ENCODE measurements around the gene RASSF8. TPM values are rescaled to one million over a fixed set of nuclear protein-coding genes. Genes with fewer than 3 reads are reported as not detected.

Gene RASSF8
- total and polyA plus RNA-seq, 2 of the 8 experiments (the other 6 are each of a cell fraction or from before 2014, with no cell fraction given): 6.4 to 46.7 TPM

DNA sequence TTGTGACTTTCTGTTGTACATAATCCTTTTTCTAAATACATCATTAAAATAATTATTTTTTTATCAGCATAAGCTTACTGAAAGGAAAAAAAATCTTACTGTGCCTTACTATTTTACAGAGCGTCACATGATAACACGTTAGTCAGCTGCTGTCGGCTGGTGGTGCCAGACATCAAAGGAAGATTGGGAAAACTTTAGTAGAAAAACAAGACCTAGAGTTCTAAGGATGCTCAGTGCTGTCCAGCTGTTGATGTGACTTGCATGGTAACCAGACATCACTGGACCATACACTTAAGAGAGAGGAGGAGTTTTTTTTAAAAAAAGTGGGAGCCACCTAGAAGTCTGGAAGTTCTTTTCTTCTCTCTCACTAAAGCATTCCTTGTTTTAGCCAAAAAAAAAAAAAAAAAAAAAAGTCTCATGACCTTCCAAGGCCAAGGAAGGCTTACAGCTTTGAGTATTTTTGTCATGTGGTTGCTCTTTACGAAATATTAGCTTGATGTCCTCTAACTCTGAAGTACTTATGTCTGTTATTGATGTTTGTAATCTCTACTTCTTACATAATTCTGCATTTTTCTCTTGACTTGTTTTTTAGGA, 4.5 kb downstream of the RASSF8 start:
- H4K5ac ChIP-seq (ENCODE audit: insufficient read length, low read depth, low read length): no peak overlapping the region
- H3K9me3 ChIP-seq (ENCODE audit: insufficient read depth in 2 of 2, low read depth in 1 of 2, low read length in 1 of 2): no peaks in the 10 kb centered on the region
- H3K79me2 ChIP-seq (ENCODE audit: control insufficient read depth in 1 of 2, insufficient read depth in 2 of 2, low read length in 2 of 2): peaks cover 3 to 85% of the 10 kb centered on the region in 2 experiments; a peak in 3 of 4 replicates
- H2AK5ac ChIP-seq (ENCODE audit: low read depth, low read length): no peak overlapping the region
- H3K36me3 ChIP-seq (ENCODE audit: control insufficient read depth in 2 of 4, insufficient read depth in 4 of 4, low read length in 3 of 4): no peaks in the 10 kb centered on the region; a peak in 1 of 8 replicates
- no peak overlapping the region for H2AFZ ChIP-seq (ENCODE audit: low read length)
- CTCF ChIA-PET (ENCODE audit: partially characterized antibody): interaction anchor here (0.6 to 2.1 kb wide), 6 partner anchors 8 to 192 kb away, joined by 3 to 6 read pairs (median 4); no protein-coding TSS in a partner anchor
- no peak overlapping the region for H3K23ac ChIP-seq (ENCODE audit: insufficient read length)
- H4K8ac ChIP-seq (ENCODE audit: extremely low read depth, insufficient read depth, low read length): no peak overlapping the region
- H4K20me1 ChIP-seq (replicated peaks in 1 of 2; ENCODE audit: control insufficient read depth in 1 of 2, insufficient read depth in 2 of 2, low read length in 2 of 2): peaks cover 0 to 6% of the 10 kb centered on the region in 2 experiments
- no peak overlapping the region for H3K56ac ChIP-seq (replicated peaks; ENCODE audit: insufficient read length, low read depth, low read length)
- H3K27me3 ChIP-seq (replicated peaks in 1 of 4; ENCODE audit: control insufficient read depth in 3 of 4, extremely low read depth in 1 of 4, insufficient read depth in 3 of 4, low read length in 3 of 4): no peaks in the 10 kb centered on the region
- H2BK12ac ChIP-seq (ENCODE audit: low read depth, low read length): no peak overlapping the region
- no peak overlapping the region for H3K27ac ChIP-seq (ENCODE audit: low read depth, low read length)
- no peak overlapping the region for H2BK15ac ChIP-seq (ENCODE audit: low read length)
- H2BK120ac ChIP-seq (replicated peaks; ENCODE audit: low read depth, low read length): no peak overlapping the region
- H3K9ac ChIP-seq (replicated peaks in 1 of 4; ENCODE audit: extremely low read depth in 1 of 4, low read depth in 3 of 4, low read length in 3 of 4): no peak overlapping the region
- H2BK20ac ChIP-seq (ENCODE audit: low read length): no peak overlapping the region
- H3K23me2 ChIP-seq (ENCODE audit: low read depth, low read length): peaks cover 5% of the 10 kb centered on the region; the same call in 1 of the 2 replicates
- no peak overlapping the region for H3K14ac ChIP-seq (ENCODE audit: insufficient read length)
- no peak overlapping the region for H2BK5ac ChIP-seq (ENCODE audit: low read depth, low read length)
- H3K4me1 ChIP-seq (replicated peaks in 1 of 4; ENCODE audit: control insufficient read depth in 3 of 4, insufficient read depth in 4 of 4, low read length in 3 of 4): no peaks in the 10 kb centered on the region; a peak in 2 of 7 replicates
- no peak overlapping the region for H4K91ac ChIP-seq (replicated peaks; ENCODE audit: insufficient read length, low read length)
- WGBS, 2 experiments (ENCODE audit: extremely low coverage in 1 of 2, insufficient coverage in 1 of 2, insufficient read length in 1 of 2, insufficient replicate concordance in 2 of 2, low coverage in 1 of 2, low lambda C conversion rate in 2 of 2, missing lambda C conversion rate in 1 of 2): 82% methylated on average over 4 of the region's 4 CpGs; no CpG with 5 or more reads in 1 of the 2 experiments
- no peak for FAIRE-seq
- TF ChIP-seq SAP30 (IDR thresholded peaks at IDR 0.05; ENCODE audit: insufficient read depth, insufficient replicate concordance, low read length): no peak
- no peak for TF ChIP-seq CTBP2 (IDR thresholded peaks at IDR 0.05; ENCODE audit: borderline replicate concordance, insufficient read depth, insufficient read length, low read length)
- no peak for TF ChIP-seq RAD21 (IDR thresholded peaks at IDR 0.05 in 1 of 2, conservative IDR thresholded peaks at IDR 0.05 in 1 of 2; ENCODE audit: low read depth in 2 of 2, low read length in 2 of 2)
- no peak for TF ChIP-seq NANOG (IDR thresholded peaks at IDR 0.05; ENCODE audit: insufficient read depth, low read depth, low read length, poor library complexity, severe bottlenecking)
- no peak for TF ChIP-seq CBX5 (IDR thresholded peaks at IDR 0.05; ENCODE audit: low read depth, low read length)
- no peak for TF ChIP-seq CHD2 (IDR thresholded peaks at IDR 0.05; ENCODE audit: low read length)
- no peak for TF ChIP-seq SIN3A (conservative IDR thresholded peaks at IDR 0.05 in 1 of 2, IDR thresholded peaks at IDR 0.05 in 1 of 2; ENCODE audit: low read depth in 1 of 2, low read length in 2 of 2)
- TF ChIP-seq ZNF274 (IDR thresholded peaks at IDR 0.05; ENCODE audit: borderline replicate concordance, extremely low read depth, low read length): no peak
- no peak for TF ChIP-seq TAF1 (IDR thresholded peaks at IDR 0.05; ENCODE audit: low read depth, low read length)
- POLR2A ChIA-PET (ENCODE audit: partially characterized antibody): interaction anchor here (1.0 to 1.1 kb wide), 3 partner anchors 12 to 30 kb away, joined by 3 to 5 read pairs (median 4); no protein-coding TSS in a partner anchor
- no peak overlapping the region for H3K4me3 ChIP-seq (ENCODE audit: extremely low read depth in 1 of 4, insufficient read depth in 2 of 4, low read depth in 3 of 4, low read length in 4 of 4)
- H3K4ac ChIP-seq (replicated peaks; ENCODE audit: insufficient read length, low read depth, low read length): no peak overlapping the region
- no peak overlapping the region for H3K18ac ChIP-seq (ENCODE audit: extremely low read depth, low read length)
- peaks cover 3% of the 10 kb centered on the region; the same call in 1 of the 2 replicates for H3K79me1 ChIP-seq (ENCODE audit: low read depth, low read length)
- DNase-seq (ENCODE audit: low read depth in 1 of 2, low spot score in 2 of 2): no peak
- 0 out of 4 replicates have a peak overlapping the region, but pooled peaks of 1 of the 2 experiments have one; percentile 26 for H3K4me2 ChIP-seq (ENCODE audit: insufficient read depth in 1 of 2, low read depth in 2 of 2, low read length in 2 of 2)
